ENCODE results near the gene GIMAP7.
"Not testable (repeated sequence)": the region's sequence is repeated elsewhere in the genome, so short reads cannot be mapped to it uniquely, and the experiment has no call there.

The GIMAP7 gene

GRCh38 chr7:150515248-150516147 is 826 bp downstream of the GIMAP7 start:
- DNase-seq: no peak

GRCh38 chr7:150516956-150517745 is 2.5 kb downstream of the GIMAP7 start:
- no peak for DNase-seq

GRCh38 chr7:150519310-150519709 is 4.6 kb downstream of the GIMAP7 start:
- no peak for DNase-seq

- DNase-seq: no peak
These were observed 5.5 kb downstream of the GIMAP7 start for GRCh38 chr7:150520145-150520544.

- DNase-seq: not testable (repeated sequence)
These were observed 8.3 kb downstream of the GIMAP7 start for GRCh38 chr7:150522931-150523330.

- no peak for DNase-seq
These were observed 9.3 kb downstream of the GIMAP7 start for GRCh38 chr7:150524018-150524417.

- DNase-seq: no peak
These were observed 17.0 kb downstream of the GIMAP7 start for GRCh38 chr7:150531704-150532103.

GRCh38 chr7:150538259-150538658 is 23.6 kb downstream of the GIMAP7 start:
- DNase-seq: no peak

- DNase-seq: no peak
These were observed 38.5 kb downstream of the GIMAP7 start for GRCh38 chr7:150553163-150553562.

GRCh38 chr7:150556521-150557138 is 42.0 kb downstream of the GIMAP7 start:
- peak; percentile 42 for DNase-seq

- DNase-seq: no peak
These were observed 45.8 kb downstream of the GIMAP7 start for GRCh38 chr7:150560486-150560885.

- no peak for DNase-seq
These were observed 48.2 kb downstream of the GIMAP7 start for GRCh38 chr7:150562919-150563318.

GRCh38 chr7:150564006-150564405 is 49.3 kb downstream of the GIMAP7 start:
- no peak for DNase-seq

GRCh38 chr7:150564566-150564965 is 49.9 kb downstream of the GIMAP7 start:
- DNase-seq: no peak

- DNase-seq: no peak
These were observed 50.6 kb downstream of the GIMAP7 start for GRCh38 chr7:150565239-150565638.

GRCh38 chr7:150566123-150566522 is 51.5 kb downstream of the GIMAP7 start:
- DNase-seq: no peak

GRCh38 chr7:150566572-150566971 is 51.9 kb downstream of the GIMAP7 start:
- no peak for DNase-seq

GRCh38 chr7:150567169-150567568 is 52.5 kb downstream of the GIMAP7 start, which contains the start of gene GIMAP4:
GIMAP4 (plus strand) TSS chr7:150567390; CDS start chr7:150569902, 2,512 bp downstream.
- DNase-seq: peak; percentile 21

GRCh38 chr7:150567871-150568301 is 53.2 kb downstream of the GIMAP7 start:
- no peak for DNase-seq

- peak; percentile 38 for DNase-seq
These were observed 54.0 kb downstream of the GIMAP7 start for GRCh38 chr7:150568714-150569113.

GRCh38 chr7:150569245-150569955 is 54.7 kb downstream of the GIMAP7 start:
- DNase-seq: no peak

Measured in CD4-positive, alpha-beta T cell treated with Interleukin-15 for 1 hour (primary cell).